ENCODE measurements around the gene PLEKHN1.
A peak's percentile ranks its signal among the peaks of the same experiment; 100 is the strongest.
"Not testable (repeated sequence)": the region's sequence is repeated elsewhere in the genome, so short reads cannot be mapped to it uniquely, and the experiment has no call there.

Gene PLEKHN1

GRCh38 chr1:940107-941014 lies 25.9 kb upstream of the PLEKHN1 start:
- Histone ChIP-seq H3K4me3 (ENCODE audit: low read depth, low read length) (peak overlapping the region; percentile 49), H3K4me1 (ENCODE audit: control insufficient read depth, insufficient read depth, low read length) (peaks cover 4% of the 10 kb centered on the region), H3K36me3 (ENCODE audit: control insufficient read depth, insufficient read depth, low read length) (peaks cover 7% of the 10 kb centered on the region), H3K9ac (ENCODE audit: low read depth, low read length) (no peak overlapping the region), H3K9me3 (ENCODE audit: control insufficient read depth, insufficient read depth, low read length) (no peaks in the 10 kb centered on the region), H3K27me3 (ENCODE audit: control insufficient read depth, insufficient read depth, low read length) (peaks cover 55% of the 10 kb centered on the region)

GRCh38 chr1:941015-941587 lies 25.2 kb upstream of the PLEKHN1 start:
- Histone ChIP-seq H3K9ac (ENCODE audit: low read depth, low read length) (no peak overlapping the region), H3K4me3 (ENCODE audit: low read depth, low read length) (peak overlapping the region; percentile 49), H3K36me3 (ENCODE audit: control insufficient read depth, insufficient read depth, low read length) (peaks cover 13% of the 10 kb centered on the region), H3K9me3 (ENCODE audit: control insufficient read depth, insufficient read depth, low read length) (no peaks in the 10 kb centered on the region), H3K4me1 (ENCODE audit: control insufficient read depth, insufficient read depth, low read length) (peaks cover 4% of the 10 kb centered on the region), H3K27me3 (ENCODE audit: control insufficient read depth, insufficient read depth, low read length) (peaks cover 48% of the 10 kb centered on the region)

GRCh38 chr1:941588-942383 lies 24.5 kb upstream of the PLEKHN1 start:
- Histone ChIP-seq H3K36me3 (ENCODE audit: control insufficient read depth, insufficient read depth, low read length) (peaks cover 16% of the 10 kb centered on the region), H3K27me3 (ENCODE audit: control insufficient read depth, insufficient read depth, low read length) (peaks cover 44% of the 10 kb centered on the region), H3K4me1 (ENCODE audit: control insufficient read depth, insufficient read depth, low read length) (peaks cover 4% of the 10 kb centered on the region), H3K9me3 (ENCODE audit: control insufficient read depth, insufficient read depth, low read length) (no peaks in the 10 kb centered on the region), H3K9ac (ENCODE audit: low read depth, low read length) (no peak overlapping the region), H3K4me3 (ENCODE audit: low read depth, low read length) (peak overlapping the region; percentile 49)

GRCh38 chr1:942411-942821 lies 23.9 kb upstream of the PLEKHN1 start:
- Histone ChIP-seq H3K4me1 (ENCODE audit: control insufficient read depth, insufficient read depth, low read length) (peaks cover 4% of the 10 kb centered on the region), H3K9ac (ENCODE audit: low read depth, low read length) (no peak overlapping the region), H3K27me3 (ENCODE audit: control insufficient read depth, insufficient read depth, low read length) (peaks cover 40% of the 10 kb centered on the region)

GRCh38 chr1:942864-943533 lies 23.3 kb upstream of the PLEKHN1 start:
- peaks cover 36% of the 10 kb centered on the region for H3K27me3 ChIP-seq (ENCODE audit: control insufficient read depth, insufficient read depth, low read length)

More at GRCh38 chr1:942411-942821, 23.9 kb upstream of the PLEKHN1 start:
- Histone ChIP-seq H3K9me3 (ENCODE audit: control insufficient read depth, insufficient read depth, low read length) (no peaks in the 10 kb centered on the region), H3K4me3 (ENCODE audit: low read depth, low read length) (no peak overlapping the region), H3K36me3 (ENCODE audit: control insufficient read depth, insufficient read depth, low read length) (peaks cover 20% of the 10 kb centered on the region)

GRCh38 chr1:943545-944340 lies 22.5 kb upstream of the PLEKHN1 start:
- H3K27me3 ChIP-seq (ENCODE audit: control insufficient read depth, insufficient read depth, low read length): peaks cover 30% of the 10 kb centered on the region
- H3K9me3 ChIP-seq (ENCODE audit: control insufficient read depth, insufficient read depth, low read length): no peaks in the 10 kb centered on the region
- no peak overlapping the region for H3K9ac ChIP-seq (ENCODE audit: low read depth, low read length)
- H3K36me3 ChIP-seq (ENCODE audit: control insufficient read depth, insufficient read depth, low read length): peaks cover 29% of the 10 kb centered on the region
- H3K4me3 ChIP-seq (ENCODE audit: low read depth, low read length): no peak overlapping the region
- peaks cover 4% of the 10 kb centered on the region for H3K4me1 ChIP-seq (ENCODE audit: control insufficient read depth, insufficient read depth, low read length)

More at GRCh38 chr1:942864-943533, 23.3 kb upstream of the PLEKHN1 start:
- H3K4me1 ChIP-seq (ENCODE audit: control insufficient read depth, insufficient read depth, low read length): peaks cover 4% of the 10 kb centered on the region
- H3K9ac ChIP-seq (ENCODE audit: low read depth, low read length): no peak overlapping the region
- no peaks in the 10 kb centered on the region for H3K9me3 ChIP-seq (ENCODE audit: control insufficient read depth, insufficient read depth, low read length)
- peaks cover 26% of the 10 kb centered on the region for H3K36me3 ChIP-seq (ENCODE audit: control insufficient read depth, insufficient read depth, low read length)
- H3K4me3 ChIP-seq (ENCODE audit: low read depth, low read length): no peak overlapping the region

- Histone ChIP-seq H3K36me3 (ENCODE audit: control insufficient read depth, insufficient read depth, low read length) (peaks cover 38% of the 10 kb centered on the region), H3K4me3 (ENCODE audit: low read depth, low read length) (no peak overlapping the region), H3K9ac (ENCODE audit: low read depth, low read length) (no peak overlapping the region), H3K9me3 (ENCODE audit: control insufficient read depth, insufficient read depth, low read length) (no peaks in the 10 kb centered on the region), H3K4me1 (ENCODE audit: control insufficient read depth, insufficient read depth, low read length) (peaks cover 4% of the 10 kb centered on the region), H3K27me3 (ENCODE audit: control insufficient read depth, insufficient read depth, low read length) (peaks cover 23% of the 10 kb centered on the region)
These were observed 21.6 kb upstream of the PLEKHN1 start for GRCh38 chr1:944341-945325.

- Histone ChIP-seq H3K9me3 (ENCODE audit: control insufficient read depth, insufficient read depth, low read length) (no peaks in the 10 kb centered on the region), H3K4me1 (ENCODE audit: control insufficient read depth, insufficient read depth, low read length) (peaks cover 2% of the 10 kb centered on the region), H3K36me3 (ENCODE audit: control insufficient read depth, insufficient read depth, low read length) (peaks cover 51% of the 10 kb centered on the region), H3K27me3 (ENCODE audit: control insufficient read depth, insufficient read depth, low read length) (peaks cover 13% of the 10 kb centered on the region), H3K9ac (ENCODE audit: low read depth, low read length) (no peak overlapping the region), H3K4me3 (ENCODE audit: low read depth, low read length) (no peak overlapping the region)
These were observed 20.4 kb upstream of the PLEKHN1 start for GRCh38 chr1:945688-946556.

GRCh38 chr1:946811-947210 lies 19.5 kb upstream of the PLEKHN1 start:
- H3K4me1 ChIP-seq (ENCODE audit: control insufficient read depth, insufficient read depth, low read length); H3K9me3 ChIP-seq (ENCODE audit: control insufficient read depth, insufficient read depth, low read length); H3K4me3 ChIP-seq (ENCODE audit: low read depth, low read length); H3K9ac ChIP-seq (ENCODE audit: low read depth, low read length); H3K27me3 ChIP-seq (ENCODE audit: control insufficient read depth, insufficient read depth, low read length): not testable (repeated sequence)
- peaks cover 55% of the 10 kb centered on the region for H3K36me3 ChIP-seq (ENCODE audit: control insufficient read depth, insufficient read depth, low read length)
